IPS DF 4.7 (cell line): ENCODE measurements around the gene STXBP5L.
"Not testable (repeated sequence)": the region's sequence is repeated elsewhere in the genome, so short reads cannot be mapped to it uniquely, and the experiment has no call there.

Source experiments
- DNase-seq: peaks from one replicate; pipeline ENCODE4 v3.0.0-alpha.2; 2013; ENCODE audit warnings: low spot score; ENCODE audit errors: extremely low read depth

Gene STXBP5L

DNA sequence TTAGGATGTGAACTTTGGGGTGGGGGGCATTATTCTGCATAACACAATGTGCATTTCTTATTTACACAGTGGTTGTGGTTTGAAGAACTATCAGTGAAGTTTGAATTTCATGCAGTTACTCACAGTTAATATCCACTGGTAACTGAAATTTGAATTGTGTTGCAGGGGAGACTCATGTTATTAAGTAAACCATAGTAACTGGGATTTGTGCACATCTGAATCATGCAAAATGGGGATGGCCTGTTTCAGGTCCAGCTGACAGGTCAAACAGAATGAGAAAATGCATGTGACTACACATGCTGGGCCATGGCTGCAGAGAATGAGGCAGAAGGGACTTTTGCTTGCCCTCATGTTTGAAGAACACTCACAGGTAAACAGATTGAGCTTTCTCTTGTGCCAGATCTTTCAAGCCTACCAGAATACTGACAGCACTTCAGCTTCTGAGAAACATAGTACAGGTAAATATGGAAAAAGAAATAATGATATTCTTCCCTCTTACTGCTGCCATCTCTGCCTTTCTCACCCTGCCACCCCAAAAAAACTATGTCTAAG lies 522.7 kb downstream of the STXBP5L start:
- DNase-seq = no peak

DNA sequence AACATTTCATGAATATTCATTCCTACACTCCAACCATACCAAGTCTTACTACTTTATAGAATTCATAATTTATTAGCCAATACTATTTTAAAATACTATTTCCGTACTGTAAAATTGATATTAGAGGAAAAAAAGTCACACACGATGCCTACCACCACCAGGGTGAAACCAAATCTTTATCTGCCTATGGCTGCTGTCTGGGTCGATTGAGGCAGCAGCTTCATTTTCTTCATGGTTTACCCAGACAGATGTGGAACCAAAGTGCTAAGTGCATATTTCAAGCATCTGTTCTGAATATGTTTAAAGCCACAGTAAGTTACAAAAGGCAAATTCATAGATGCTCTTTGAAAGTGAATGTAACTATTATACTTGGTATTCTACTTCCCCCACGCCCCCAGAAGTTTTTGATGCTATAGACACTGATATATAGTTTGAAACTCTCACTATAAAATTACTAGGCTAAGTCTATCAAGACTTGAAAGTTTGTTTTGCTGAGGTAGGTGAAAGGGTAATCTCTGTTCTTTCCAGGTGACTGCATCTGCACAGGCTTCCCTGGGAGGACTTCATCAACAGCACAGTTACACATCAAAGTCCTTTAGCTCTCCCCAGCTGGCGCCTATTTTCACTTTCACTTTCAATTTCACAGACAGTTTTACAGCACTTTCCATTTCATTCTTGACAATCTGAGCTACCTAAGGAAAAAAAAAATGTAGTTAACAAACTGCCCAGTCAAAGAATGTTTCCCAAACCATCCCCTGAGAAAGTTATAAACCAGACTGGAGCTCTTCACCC lies 523.9 kb downstream of the STXBP5L start:
- DNase-seq = no peak

DNA sequence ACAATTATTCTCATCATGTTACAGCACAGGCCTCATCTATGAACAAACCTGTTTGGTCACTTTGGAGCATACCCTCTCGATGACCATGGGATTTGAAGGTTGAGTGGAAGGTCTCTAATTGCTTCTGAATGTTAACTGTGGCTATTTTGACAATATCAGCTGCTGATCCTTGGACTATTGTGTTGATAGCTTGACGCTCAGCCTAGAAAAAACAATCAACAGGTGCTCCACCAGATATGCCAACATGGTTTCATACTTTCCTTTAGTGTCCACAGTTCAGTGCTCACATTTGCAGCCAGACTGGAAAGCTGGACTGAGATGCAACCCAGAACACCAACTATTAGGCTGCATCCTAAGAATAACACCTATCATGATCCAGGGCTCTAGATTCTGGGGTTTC lies 528.1 kb downstream of the STXBP5L start:
- no peak for DNase-seq

DNA sequence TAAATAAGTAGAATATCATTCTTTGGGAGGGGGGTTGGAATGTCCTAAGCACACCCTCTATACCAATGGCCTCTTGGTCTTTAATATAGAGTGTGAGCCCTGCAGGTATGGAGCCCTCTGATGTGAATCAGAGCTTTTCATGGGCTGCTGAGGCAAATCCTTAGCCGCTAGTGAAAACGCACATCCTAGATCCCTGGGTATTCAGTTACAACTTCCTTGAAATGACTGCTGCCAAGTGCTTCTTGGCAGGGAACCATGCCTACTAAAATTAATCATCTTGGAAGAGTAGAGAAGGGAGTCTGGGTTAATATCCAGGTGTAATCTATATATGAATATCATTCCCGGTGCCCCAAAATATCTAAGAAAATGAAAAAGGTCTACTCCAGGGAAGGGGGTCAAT lies 528.6 kb downstream of the STXBP5L start:
- DNase-seq = no peak

- no peak for DNase-seq
Measured at GRCh38 chr3:121443456-121443855, 535.5 kb downstream of the STXBP5L start.

GRCh38 chr3:121451752-121452151 lies 543.7 kb downstream of the STXBP5L start:
- not testable (repeated sequence) for DNase-seq

DNA sequence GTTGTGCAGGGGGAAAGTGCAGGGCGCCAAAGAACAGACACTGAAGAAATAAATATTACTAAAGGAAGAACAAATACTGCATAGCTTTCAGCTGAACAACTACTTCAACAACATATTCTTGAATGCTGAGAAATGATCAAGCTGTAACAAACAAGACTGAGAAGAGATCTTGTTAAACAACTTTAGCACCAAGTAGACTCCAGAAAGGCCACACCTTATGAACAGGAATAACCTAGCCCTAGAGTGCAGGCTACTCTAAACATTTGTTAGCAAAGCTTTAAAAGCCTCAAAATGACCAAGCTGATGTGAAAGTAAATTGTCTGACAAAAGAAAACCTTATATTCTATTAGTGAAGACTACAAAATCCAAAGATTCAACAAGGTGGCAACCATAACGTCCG lies 554.6 kb downstream of the STXBP5L start:
- no peak for DNase-seq

- no peak for DNase-seq
Measured at GRCh38 chr3:121463745-121464144, 555.7 kb downstream of the STXBP5L start.

GRCh38 chr3:121467085-121467484 lies 559.1 kb downstream of the STXBP5L start:
- no peak for DNase-seq

DNA sequence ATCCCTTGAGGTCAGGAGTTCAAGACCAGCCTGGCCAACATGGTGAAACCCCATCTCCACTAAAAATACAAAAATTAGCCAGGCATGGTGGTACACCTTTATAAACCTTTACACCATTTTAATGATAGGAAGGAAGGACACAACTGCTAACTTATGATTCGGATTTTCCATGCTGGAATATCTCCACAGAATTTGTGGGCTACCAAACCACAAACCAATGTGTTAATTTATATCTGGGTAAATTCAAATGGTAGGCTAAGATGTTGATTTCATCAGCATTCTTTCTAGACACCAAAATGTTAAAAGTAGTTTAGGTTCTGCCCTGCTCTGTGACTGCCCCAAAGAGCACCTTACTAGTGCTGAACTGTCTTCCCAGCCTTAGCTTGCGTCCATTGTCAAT lies 565.0 kb downstream of the STXBP5L start:
- no peak for DNase-seq
